Spleen (tissue), 11 donors: ENCODE measurements around the gene NPEPL1. TPM values are rescaled to one million over a fixed set of nuclear protein-coding genes. Genes with fewer than 3 reads are reported as not detected.
A peak's percentile ranks its signal among the peaks of the same experiment; 100 is the strongest.

Source experiments
- DNase-seq: peaks from one replicate; pipeline ENCODE4 v3.0.0-alpha.2; 2020
- H3K27ac ChIP-seq, 8 donors: fragments of 200-600 bp; sonication (generic) in 7 of 8; 1 replicate in 4 of 8; 2 replicates in 4 of 8; pipeline versions ENCODE4 v1.5.0 to v1.8.0; 2016 to 2021; ENCODE audit warnings: inconsistent platforms in 4 of 8, mild to moderate bottlenecking in 4 of 8, moderate library complexity in 1 of 8
- H3K27me3 ChIP-seq, 7 donors: fragments of 200-600 bp; sonication (generic) in 6 of 7; replicated peaks in 1 of 7; 1 replicate in 4 of 7; 2 replicates in 3 of 7; pipeline versions ENCODE4 v1.5.0 to v1.8.0; 2016 to 2021; ENCODE audit warnings: inconsistent platforms in 3 of 7, mild to moderate bottlenecking in 1 of 7
- H3K36me3 ChIP-seq, 6 donors: fragments of 200-600 bp; sonication (generic) in 5 of 6; 1 replicate in 4 of 6; 2 replicates in 2 of 6; pipeline versions ENCODE4 v1.5.0 to v1.8.0; 2016 to 2021; ENCODE audit warnings: inconsistent platforms in 2 of 6
- H3K4me1 ChIP-seq, 6 donors: fragments of 200-600 bp; sonication (generic) in 5 of 6; 1 replicate in 3 of 6; 2 replicates in 3 of 6; pipeline versions ENCODE4 v1.5.0 to v1.8.0; 2016 to 2021; ENCODE audit warnings: inconsistent platforms in 3 of 6
- H3K4me3 ChIP-seq, 8 donors: fragments of 200-600 bp; sonication (generic) in 7 of 8; 1 replicate in 4 of 8; 2 replicates in 4 of 8; pipeline versions ENCODE4 v1.5.0 to v1.8.0; 2016 to 2021; ENCODE audit warnings: inconsistent platforms in 4 of 8, mild to moderate bottlenecking in 4 of 8, moderate library complexity in 2 of 8
- H3K9me3 ChIP-seq, 8 donors: fragments of 200-600 bp; sonication (generic) in 7 of 8; 1 replicate in 4 of 8; 2 replicates in 4 of 8; pipeline versions ENCODE4 v1.5.0 to v1.8.0; 2016 to 2021; ENCODE audit warnings: inconsistent platforms in 4 of 8
- CTCF ChIP-seq, 11 experiments: fragments of 200-600 bp in 7 of 11; fragments of 450-650 bp in 4 of 11; sonication (generic) in 4 of 11; IDR thresholded peaks in 8 of 11; conservative IDR thresholded peaks in 3 of 11; 1 replicate in 7 of 11; 2 replicates in 4 of 11; pipeline versions ENCODE4 v1.4.0 to v1.8.0; 2016 to 2021; ENCODE audit warnings: antibody characterized with exemption in 11 of 11, inconsistent platforms in 4 of 11, mild to moderate bottlenecking in 1 of 11
- POLR2A ChIP-seq, 3 donors: fragments of 450-650 bp; IDR thresholded peaks; one replicate each; pipeline ENCODE4 v1.5.1; 2017; ENCODE audit warnings: antibody characterized with exemption in 3 of 3, mild to moderate bottlenecking in 1 of 3
- POLR2AphosphoS5 ChIP-seq, 3 donors: sonication (generic); formaldehyde crosslinking; IDR thresholded peaks; one replicate each; pipeline ENCODE4 v1.5.1; 2017; ENCODE audit warnings: antibody characterized with exemption in 3 of 3
- WGBS, 5 donors: extraction: QIAGEN DNeasy Blood & Tissue Kit in 3 of 5; methylation state at CpG; one replicate each; pipeline versions ENCODE4 v1.1.5 to v1.1.7; 2013 to 2018; 5-methylcytosine and 5-hydroxymethylcytosine counted together
- intact Hi-C: fragments of 100-400 bp; cut with DNase I; formaldehyde crosslinking; loops from one replicate; pipeline ENCODE4 v1.15.0; 2023; ENCODE audit warnings: low total_unique reads
- polyA plus RNA-seq, 3 donors: library from polyadenylated mRNA; stranded (reverse); fragments of 200-250 nt; gene quantifications; one replicate each; pipeline ENCODE4 v1.2.1, GENCODE V29; 2013
- total RNA-seq, 7 donors: library from RNA; depleted of rRNA in 3 of 7; stranded (reverse); fragments of >200 nt in 3 of 7; fragmentation: NEBNext Ultra II Directional in 4 of 7; extraction: Animal tissue kit (Norgen Biotek cat#: 25700) in 4 of 7; gene quantifications; one replicate each; pipeline versions ENCODE4 v1.1.0 to v1.2.1, GENCODE V29; 2016 to 2021
- donor health status: healthy with polysubstance abuse.
- donor health status: DM: no; HTN: no; CAD: no; lungs with moderate emphysema.
- donor health status: DM: no; HTN: no; CAD: no.
- donor health status: Bipolar disorder and iron deficiency.
- donor health status: healthy.
- donor health status: DM: no; HTN: no; CAD: no.
- donor health status: DM: yes; HTN: yes; CAD: no.

Gene NPEPL1
- total and polyA plus RNA-seq, 10 donors, result 19.3 to 61.7 (median 56.2) TPM

GRCh38 chr20:58753267-58753921 lies 60.8 kb downstream of the NPEPL1 start:
- Histone ChIP-seq H3K27ac (no peak overlapping the region), H3K27me3 (peaks cover 0 to 32% (median 0%) of the 10 kb centered on the region in 7 donors), H3K4me1 (no peaks in the 10 kb centered on the region), H3K4me3 (no peak overlapping the region), H3K36me3 (no peaks in the 10 kb centered on the region), H3K9me3 (no peaks in the 10 kb centered on the region)
- TF ChIP-seq CTCF (IDR thresholded peaks at IDR 0.05 in 8 of 11, conservative IDR thresholded peaks at IDR 0.05 in 3 of 11), result no peak
- no peak for TF ChIP-seq POLR2AphosphoS5 (IDR thresholded peaks at IDR 0.05)
- TF ChIP-seq POLR2A (IDR thresholded peaks at IDR 0.05), result no peak
- intact Hi-C loops, result no loop called here
- DNase-seq, result peak; percentile 31
- 74 to 82% (median 76%) methylated on average over 14 of the region's 14 CpGs for WGBS, 5 donors

GRCh38 chr20:58753922-58754551 lies 61.4 kb downstream of the NPEPL1 start:
- no peak for TF ChIP-seq POLR2AphosphoS5 (IDR thresholded peaks at IDR 0.05)
- no peak for TF ChIP-seq CTCF (IDR thresholded peaks at IDR 0.05 in 8 of 11, conservative IDR thresholded peaks at IDR 0.05 in 3 of 11)
- TF ChIP-seq POLR2A (IDR thresholded peaks at IDR 0.05), result no peak
- H3K4me3 ChIP-seq, result no peak overlapping the region
- WGBS, 5 donors, result 76 to 89% (median 84%) methylated on average over 17 of the region's 17 CpGs
- no peaks in the 10 kb centered on the region for H3K9me3 ChIP-seq
- no peaks in the 10 kb centered on the region for H3K36me3 ChIP-seq
- intact Hi-C loops, result no loop called here
- DNase-seq, result peak; percentile 39
- no peak overlapping the region for H3K27ac ChIP-seq
- H3K27me3 ChIP-seq, result peaks cover 0 to 32% (median 0%) of the 10 kb centered on the region in 7 donors
- H3K4me1 ChIP-seq, result no peaks in the 10 kb centered on the region

GRCh38 chr20:58754584-58754983 lies 62.0 kb downstream of the NPEPL1 start:
- Histone ChIP-seq H3K36me3 (no peaks in the 10 kb centered on the region), H3K9me3 (no peaks in the 10 kb centered on the region), H3K27ac (no peak overlapping the region), H3K27me3 (peaks cover 0 to 31% (median 0%) of the 10 kb centered on the region in 7 donors), H3K4me1 (no peaks in the 10 kb centered on the region), H3K4me3 (no peak overlapping the region)
- intact Hi-C loops, result no loop called here
- 72 to 80% (median 78%) methylated on average over 8 of the region's 8 CpGs for WGBS, 5 donors
- DNase-seq, result no peak
- TF ChIP-seq POLR2AphosphoS5 (IDR thresholded peaks at IDR 0.05) (no peak), POLR2A (IDR thresholded peaks at IDR 0.05) (no peak), CTCF (IDR thresholded peaks at IDR 0.05 in 8 of 11, conservative IDR thresholded peaks at IDR 0.05 in 3 of 11) (no peak)

DNA sequence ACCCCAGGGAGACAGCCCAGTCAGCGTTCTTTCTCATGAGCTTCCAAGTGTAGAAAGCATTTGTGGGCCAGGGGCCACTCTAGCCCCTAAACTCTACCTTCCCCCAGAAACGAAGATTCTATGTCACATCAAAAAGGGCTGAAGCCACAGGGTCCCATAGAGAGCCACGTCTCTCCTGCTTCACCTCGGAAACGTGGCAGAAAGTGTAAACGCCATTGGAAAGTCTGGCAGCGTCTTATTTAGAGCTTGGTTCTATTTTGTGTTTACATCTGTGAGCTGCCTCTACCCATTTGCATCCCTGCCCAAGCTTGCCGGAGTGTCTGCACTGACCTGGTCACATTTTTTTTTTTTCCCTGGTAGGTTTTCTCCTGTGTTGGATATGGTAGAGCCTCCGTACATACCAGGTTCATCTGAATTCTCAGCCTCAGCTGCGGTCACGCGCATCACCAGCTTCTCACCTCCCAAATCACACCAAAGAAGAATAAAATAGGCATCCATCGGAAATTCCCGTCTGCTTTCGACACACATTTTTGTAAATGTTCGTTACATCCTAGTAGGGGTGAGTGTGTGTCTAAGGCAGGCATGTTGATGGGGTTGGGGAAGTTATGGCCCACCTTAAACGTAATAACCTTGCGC lies 62.6 kb downstream of the NPEPL1 start:
- Histone ChIP-seq H3K4me1 (no peaks in the 10 kb centered on the region), H3K27me3 (peaks cover 0 to 36% (median 0%) of the 10 kb centered on the region in 7 donors), H3K9me3 (no peaks in the 10 kb centered on the region), H3K27ac (no peak overlapping the region), H3K4me3 (no peak overlapping the region), H3K36me3 (no peaks in the 10 kb centered on the region)
- no peak for TF ChIP-seq POLR2AphosphoS5 (IDR thresholded peaks at IDR 0.05)
- no peak for TF ChIP-seq CTCF (IDR thresholded peaks at IDR 0.05 in 8 of 11, conservative IDR thresholded peaks at IDR 0.05 in 3 of 11)
- TF ChIP-seq POLR2A (IDR thresholded peaks at IDR 0.05), result no peak
- peak; percentile 37 for DNase-seq
- 88 to 95% (median 89%) methylated on average over 18 of the region's 18 CpGs for WGBS, 5 donors
- intact Hi-C loops, result no loop called here
